ENCODE measurements around the gene GLRB.
"Not testable (repeated sequence)": the region's sequence is repeated elsewhere in the genome, so short reads cannot be mapped to it uniquely, and the experiment has no call there.

GLRB gene

DNA sequence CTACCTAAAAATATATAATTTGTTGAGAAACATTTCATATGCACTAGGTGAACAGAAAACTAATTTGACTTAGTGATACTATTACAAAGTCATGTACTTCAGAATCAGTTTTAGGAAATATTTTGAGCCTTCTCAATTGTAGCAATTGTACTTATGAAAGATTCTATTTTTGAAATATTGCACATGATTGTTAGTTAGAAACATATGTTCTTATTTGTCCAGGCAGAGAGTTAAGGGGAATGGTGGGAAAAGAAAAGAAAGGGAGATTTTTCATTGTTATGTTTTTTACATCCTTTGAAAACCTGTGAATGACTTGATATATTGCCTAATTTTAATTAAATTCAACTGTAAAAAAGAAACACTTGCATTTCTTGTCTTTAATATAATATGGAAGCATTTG is 66.0 kb downstream of the GLRB start:
- DNase-seq, result no peak

- no peak for DNase-seq
Measured at GRCh38 chr4:157143369-157143768, 67.4 kb downstream of the GLRB start.

GRCh38 chr4:157151711-157152110 is 75.8 kb downstream of the GLRB start:
- DNase-seq, result no peak

DNA sequence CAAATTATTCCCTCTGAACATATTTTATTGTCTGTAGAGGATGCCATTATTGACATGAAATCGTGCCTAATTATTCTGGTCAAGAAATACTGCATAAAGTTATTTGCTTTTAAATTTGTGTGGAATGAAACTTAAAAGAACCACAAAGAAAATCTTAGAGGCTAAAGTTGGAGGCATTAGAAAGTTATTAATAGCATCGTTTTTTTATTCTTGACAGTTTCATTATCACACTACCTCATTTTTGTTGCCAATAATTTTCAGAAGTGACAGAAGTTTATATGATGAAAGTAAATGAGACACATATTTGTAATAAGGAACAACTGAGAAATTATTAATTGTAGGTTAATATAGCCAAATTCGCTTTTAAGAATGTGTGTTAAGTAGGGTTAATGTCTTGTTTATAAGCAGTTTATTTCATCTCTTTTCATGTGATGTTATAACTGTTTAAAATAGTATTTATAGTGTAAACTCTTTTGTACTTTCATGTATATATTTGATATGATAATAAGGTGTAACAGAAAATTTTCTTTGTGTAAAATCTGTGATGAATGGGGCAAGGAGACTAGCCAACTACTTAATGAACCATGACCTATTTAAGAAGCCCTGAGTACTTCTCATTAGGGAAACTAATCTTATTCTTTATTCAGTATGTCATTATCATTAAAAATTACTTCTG is 90.1 kb downstream of the GLRB start:
- no peak for DNase-seq

GRCh38 chr4:157170321-157170720 is 94.4 kb downstream of the GLRB start:
- no peak for DNase-seq

GRCh38 chr4:157172011-157172410 is 96.1 kb downstream of the GLRB start:
- DNase-seq, result no peak

GRCh38 chr4:157180268-157180667 is 104.3 kb downstream of the GLRB start:
- DNase-seq, result not testable (repeated sequence)

DNA sequence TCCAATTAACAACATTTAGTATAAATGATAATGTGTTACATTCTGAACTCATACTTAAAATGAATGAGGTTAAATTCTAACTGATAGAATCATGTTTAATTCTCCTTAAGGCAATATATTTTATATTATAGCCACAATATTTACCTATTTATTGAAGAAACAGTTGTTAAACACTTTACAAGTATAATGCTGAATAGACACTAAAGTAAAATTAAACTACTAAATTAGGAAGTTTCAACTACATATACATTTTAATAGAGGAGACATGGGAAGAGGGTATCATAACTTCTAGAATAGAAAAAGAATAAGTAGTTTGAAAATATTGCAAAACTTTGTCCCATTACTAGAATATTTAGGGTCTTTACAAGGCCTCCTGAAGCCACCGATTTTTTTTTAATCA is 108.3 kb downstream of the GLRB start:
- DNase-seq, result no peak

GRCh38 chr4:157185363-157185762 is 109.4 kb downstream of the GLRB start:
- DNase-seq, result no peak

DNA sequence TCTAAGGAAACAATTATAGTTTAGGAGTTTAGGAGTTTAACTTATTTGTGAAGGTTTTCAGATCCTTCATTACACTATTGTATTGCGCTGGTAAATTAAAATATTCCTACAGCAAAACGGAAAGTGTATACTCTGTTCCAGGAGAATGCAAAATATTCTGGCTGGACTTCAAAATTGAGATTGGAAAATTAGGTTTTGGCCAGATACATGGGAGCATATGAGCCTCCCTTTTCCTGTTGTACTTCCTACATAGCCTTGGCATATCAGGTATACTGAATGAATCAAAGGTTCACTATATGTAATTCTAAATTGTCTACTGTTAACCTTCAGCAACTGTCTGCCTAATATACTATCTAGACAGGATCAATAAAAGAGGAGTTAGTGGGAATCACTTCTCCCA is 119.4 kb downstream of the GLRB start:
- no peak for DNase-seq

GRCh38 chr4:157196046-157196445 is 120.1 kb downstream of the GLRB start:
- DNase-seq, result no peak

- DNase-seq, result no peak
Measured at GRCh38 chr4:157204634-157205244, 128.8 kb downstream of the GLRB start.

- no peak for DNase-seq
Measured at GRCh38 chr4:157217708-157218107, 141.8 kb downstream of the GLRB start.

- no peak for DNase-seq
Measured at GRCh38 chr4:157219711-157220370, 143.9 kb downstream of the GLRB start.

DNA sequence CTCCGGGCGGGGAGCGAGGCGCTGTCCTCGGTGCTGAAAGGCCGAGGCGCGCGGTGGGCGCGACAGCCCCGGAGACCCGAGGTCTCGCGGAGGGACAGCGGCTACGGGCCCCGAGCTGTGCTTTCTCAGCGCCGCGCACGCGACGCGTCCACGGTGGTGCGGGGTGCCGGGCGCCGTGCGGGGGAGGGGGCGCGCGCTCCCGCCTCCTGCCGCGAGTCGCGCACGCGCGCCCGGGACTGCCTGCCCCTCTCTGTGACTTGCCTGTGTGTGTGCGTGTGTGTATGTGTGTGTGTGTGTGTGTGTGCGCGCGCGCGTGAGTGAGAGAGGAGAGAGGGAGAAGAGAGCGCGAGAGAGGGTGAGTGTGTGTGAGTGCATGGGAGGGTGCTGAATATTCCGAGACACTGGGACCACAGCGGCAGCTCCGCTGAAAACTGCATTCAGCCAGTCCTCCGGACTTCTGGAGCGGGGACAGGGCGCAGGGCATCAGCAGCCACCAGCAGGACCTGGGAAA is 144.5 kb downstream of the GLRB start, which contains the start of gene GRIA2:
TSS of gene GRIA2 (plus strand) at position 358 of the 511 bp plus-strand sequence. CDS start 315 bp downstream, outside the sequence.
- peak; percentile 28 for DNase-seq

DNA sequence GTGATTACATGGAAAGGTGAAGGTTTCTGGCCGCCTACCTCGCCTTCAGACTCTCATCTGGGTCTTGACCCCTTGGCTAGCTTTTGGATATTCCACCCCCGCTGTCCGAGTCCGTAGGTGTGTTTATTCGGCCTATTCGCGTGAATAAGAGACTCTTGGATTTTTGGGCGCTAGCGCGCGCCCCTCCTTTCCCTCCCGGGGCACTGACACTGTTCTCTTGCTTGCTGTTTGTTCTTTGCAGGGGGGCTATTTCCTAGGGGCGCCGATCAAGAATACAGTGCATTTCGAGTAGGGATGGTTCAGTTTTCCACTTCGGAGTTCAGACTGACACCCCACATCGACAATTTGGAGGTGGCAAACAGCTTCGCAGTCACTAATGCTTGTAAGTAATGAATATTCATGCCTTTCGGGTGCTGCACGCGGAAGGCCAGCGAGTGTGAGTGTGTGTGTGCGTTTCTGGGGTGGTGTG is 145.5 kb downstream of the GLRB start:
- no peak for DNase-seq
